K562 (cell line): Measurements from ENCODE around the gene CPLX1. TPM values are rescaled to one million over a fixed set of nuclear protein-coding genes. Genes with fewer than 3 reads are reported as not detected.

Source experiments
- REST ChIP-seq, 2 experiments: fragments of 450-650 bp; formaldehyde crosslinking in 1 of 2; IDR thresholded peaks; 2 replicates each; pipeline versions ENCODE4 v1.4.0 to v1.6.1; 2014 to 2020; ENCODE audit warnings: mild to moderate bottlenecking in 2 of 2, borderline replicate concordance in 1 of 2, low read depth in 1 of 2
- SPI1 ChIP-seq: IDR thresholded peaks from 2 replicates; pipeline ENCODE4 v1.6.1; 2011; ENCODE audit warnings: low read depth, low read length, control low read depth, borderline replicate concordance
- ZNF444 ChIP-seq: fragments of 250-450 bp; sonication (Bioruptor Pico); IDR thresholded peaks from 2 replicates; pipeline ENCODE4 v1.4.0; 2020; ENCODE audit warnings: mild to moderate bottlenecking, moderate library complexity
- ZNF75A ChIP-seq: fragments of 450-650 bp; formaldehyde crosslinking; IDR thresholded peaks from 2 replicates; pipeline ENCODE4 v1.4.0; 2020; ENCODE audit warnings: mild to moderate bottlenecking
- polyA plus RNA-seq, 8 experiments: library from polyadenylated mRNA; depleted of rRNA in 4 of 8; stranded (reverse) in 5 of 8; unstranded in 3 of 8; fragments of >200 nt; fragmentation: Nextera tagmentation in 2 of 8; fragmentation: Illumina TruSeq in 1 of 8; extraction: Ambion mirVana in 2 of 8; extraction: Trizol in 1 of 8; gene quantifications; 2 replicates each; pipeline versions ENCODE4 v1.2.1 to v1.2.3, GENCODE V29; 2011 to 2014; ENCODE audit warnings: inconsistent platforms in 1 of 8, missing spikeins in 1 of 8
- total RNA-seq, 7 experiments: library from RNA; depleted of rRNA in 6 of 7; stranded (reverse); fragments of >200 nt in 6 of 7; fragmentation: Illumina TruSeq in 2 of 7; extraction: Trizol in 2 of 7; gene quantifications; 2 replicates each; pipeline versions ENCODE4 v1.2.1 to v1.2.3, GENCODE V29; 2011 to 2021; ENCODE audit warnings: low replicate concordance in 1 of 7

The CPLX1 gene
- total and polyA plus RNA-seq, 9 of the 15 experiments (the other 6 are each of a cell fraction or from before 2014, with no cell fraction given) = 0.03 to 3.3 (median 0.17) TPM; not detected in 2

- TF ChIP-seq REST (IDR thresholded peaks at IDR 0.05; ENCODE audit: borderline replicate concordance) (peak; percentile 23; the same call in 1 of the 2 replicates), REST (CRISPR knock-in tag; IDR thresholded peaks at IDR 0.05; ENCODE audit: low read depth) (no peak), ZNF444 (no peak), SPI1 (peak; percentile 81), ZNF75A (CRISPR knock-in tag) (no peak)
These were observed 12.0 kb downstream of the CPLX1 start (continued) for GRCh38 chr4:813900-814299.
